SK-N-SH (cell line): Measurements from ENCODE around the gene CPZ.

ENCODE experiments used
- CHD2 ChIP-seq: fragments of 150-350 bp; IDR thresholded peaks from 2 replicates; pipeline ENCODE4 v1.6.1; 2018; ENCODE audit warnings: low read length; ENCODE audit not compliant: partially characterized antibody
- CTCF ChIP-seq: fragments of 200-600 bp; sonication (generic); IDR thresholded peaks from 2 replicates; pipeline ENCODE4 v1.6.1; 2017; ENCODE audit warnings: antibody characterized with exemption, mild to moderate bottlenecking, moderate library complexity
- EP300 ChIP-seq, 2 experiments: IDR thresholded peaks; 2 replicates each; pipeline versions ENCODE4 v1.4.0 to v1.6.1; 2012; ENCODE audit warnings: borderline replicate concordance in 1 of 2, low read depth in 1 of 2, low read length in 1 of 2
- FOXJ3 ChIP-seq: sonication (generic); formaldehyde crosslinking; IDR thresholded peaks from 2 replicates; pipeline ENCODE4 v1.5.1; 2020; ENCODE audit warnings: mild to moderate bottlenecking, missing genetic modification reagents
- GABPA ChIP-seq: IDR thresholded peaks from 2 replicates; pipeline ENCODE4 v1.4.0; 2012; ENCODE audit warnings: low read depth, mild to moderate bottlenecking
- PBX3 ChIP-seq: IDR thresholded peaks from 2 replicates; pipeline ENCODE4; 2012
- RAD21 ChIP-seq: IDR thresholded peaks from 2 replicates; pipeline ENCODE4 v1.6.1; 2012; ENCODE audit warnings: mild to moderate bottlenecking, low read length
- REST ChIP-seq: IDR thresholded peaks from 2 replicates; pipeline ENCODE4 v1.6.1; 2012; ENCODE audit warnings: mild to moderate bottlenecking, low read depth, low read length, moderate library complexity
- TAF1 ChIP-seq: IDR thresholded peaks from 2 replicates; pipeline ENCODE4 v1.6.1; 2012; ENCODE audit warnings: low read depth, mild to moderate bottlenecking, low read length, moderate library complexity, borderline replicate concordance
- TEAD4 ChIP-seq: IDR thresholded peaks from 2 replicates; pipeline ENCODE4 v1.4.0; 2012; ENCODE audit warnings: mild to moderate bottlenecking, borderline replicate concordance; ENCODE audit not compliant: insufficient read depth

DNA sequence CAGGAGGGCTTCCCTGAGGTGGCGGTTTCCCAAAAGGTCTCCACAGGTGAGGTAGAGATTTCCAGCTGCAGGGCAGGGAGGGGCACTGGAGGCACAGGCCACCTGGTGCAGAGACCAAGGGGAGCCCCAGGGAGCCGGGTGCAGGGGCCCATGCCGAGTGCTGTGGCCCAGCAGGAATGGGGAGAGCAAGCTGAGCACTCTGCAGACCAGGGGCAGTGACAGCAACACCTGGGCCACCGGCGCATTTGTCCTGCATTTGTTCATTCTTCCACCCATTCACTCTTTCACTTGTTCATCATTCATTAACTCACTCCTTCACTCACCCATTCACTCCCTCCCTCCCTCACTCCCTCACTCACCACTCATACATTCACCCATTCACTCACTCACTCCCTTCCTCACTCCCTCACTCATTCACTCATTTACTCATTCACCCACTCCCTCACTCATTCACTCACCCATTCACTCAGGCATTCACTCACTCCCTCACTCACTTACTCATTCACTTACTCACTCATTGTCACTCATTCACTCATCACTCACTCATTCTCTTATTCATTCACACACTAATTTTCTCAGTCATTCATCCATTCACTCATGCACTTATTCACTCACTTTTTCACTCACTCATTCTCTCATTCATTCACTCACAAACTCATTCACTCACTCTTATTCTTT, 16.3 kb downstream of the CPZ start:
- TF ChIP-seq EP300 (IDR thresholded peaks at IDR 0.05; ENCODE audit: borderline replicate concordance in 1 of 2, low read depth in 1 of 2, low read length in 1 of 2) (no peak), REST (no peak), PBX3 (no peak), FOXJ3 (CRISPR knock-in tag) (no peak), TAF1 (no peak), RAD21 (no peak), GABPA (no peak), TEAD4 (no peak), CHD2 (no peak), CTCF (no peak)
